Colonic mucosa (tissue), 4 donors: ENCODE measurements around the gene MYH9. TPM values are rescaled to one million over a fixed set of nuclear protein-coding genes. Genes with fewer than 3 reads are reported as not detected.

Experiments used
- DNase-seq: peaks from one replicate; pipeline ENCODE4 v3.0.0-alpha.2; 2020
- H3K27ac ChIP-seq: fragments of 200-600 bp; one replicate; pipeline ENCODE4 v1.8.0; 2021
- H3K27me3 ChIP-seq: fragments of 200-600 bp; one replicate; pipeline ENCODE4 v1.8.0; 2021
- H3K36me3 ChIP-seq: fragments of 200-600 bp; one replicate; pipeline ENCODE4 v1.8.0; 2021
- H3K4me1 ChIP-seq: fragments of 200-600 bp; one replicate; pipeline ENCODE4 v1.8.0; 2021; ENCODE audit warnings: mild to moderate bottlenecking
- H3K4me3 ChIP-seq: fragments of 200-600 bp; one replicate; pipeline ENCODE4 v1.8.0; 2021
- H3K9ac ChIP-seq, 2 donors: one replicate each; pipeline ENCODE4 v1.7.0; 2013; ENCODE audit warnings: control low read depth in 2 of 2, low read depth in 2 of 2, low read length in 2 of 2
- H3K9me3 ChIP-seq: fragments of 200-600 bp; one replicate; pipeline ENCODE4 v1.8.0; 2021
- intact Hi-C: fragments of 100-400 bp; cut with DNase I; formaldehyde crosslinking; loops from one replicate; pipeline ENCODE4 v1.14.1; 2022
- total RNA-seq, 2 donors: library from RNA; stranded (reverse); fragmentation: NEBNext Ultra II Directional in 1 of 2; extraction: Animal tissue kit (Norgen Biotek cat#: 25700) in 1 of 2; gene quantifications; one replicate each; pipeline ENCODE4 v1.2.1, GENCODE V29; 2021
- TF ChIP-seq, protein P1 (sequence below): fragments of 200-600 bp; IDR thresholded peaks from one replicate; pipeline ENCODE4 v1.8.0; 2022; ENCODE audit warnings: antibody characterized with exemption, mild to moderate bottlenecking
- donor health status: healthy.
- donor health status: DM: no; HTN: no; CAD: no.
- donor health status: DM: no; HTN: no; CAD: no.

Gene MYH9
- total RNA-seq, 2 donors from 2014 or later = 711 to 719 TPM

DNA sequence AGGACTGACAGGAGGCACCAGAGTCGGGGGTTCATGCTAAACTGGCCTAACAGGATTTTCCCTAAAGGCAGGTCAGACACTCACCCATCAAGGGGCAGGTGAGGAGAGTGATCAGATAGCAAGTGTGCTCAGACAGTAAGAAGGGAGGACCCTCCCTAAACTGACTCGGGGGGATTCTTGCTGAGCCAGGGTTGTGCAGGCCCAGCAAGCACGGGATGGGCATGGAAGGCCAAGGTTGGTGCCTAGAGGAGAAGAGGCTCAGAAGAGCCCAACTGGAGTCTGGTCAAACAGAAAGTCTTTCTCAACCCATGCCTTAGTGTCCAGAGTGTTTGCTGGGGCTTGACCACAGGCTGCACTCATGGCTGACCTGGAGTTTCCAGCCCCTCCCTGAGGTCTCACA lies 141.0 kb downstream of the MYH9 start:
- no peaks in the 10 kb centered on the region for H3K27me3 ChIP-seq
- no peaks in the 10 kb centered on the region for H3K9me3 ChIP-seq
- no peaks in the 10 kb centered on the region for H3K4me1 ChIP-seq
- TF ChIP-seq, protein P1, sequence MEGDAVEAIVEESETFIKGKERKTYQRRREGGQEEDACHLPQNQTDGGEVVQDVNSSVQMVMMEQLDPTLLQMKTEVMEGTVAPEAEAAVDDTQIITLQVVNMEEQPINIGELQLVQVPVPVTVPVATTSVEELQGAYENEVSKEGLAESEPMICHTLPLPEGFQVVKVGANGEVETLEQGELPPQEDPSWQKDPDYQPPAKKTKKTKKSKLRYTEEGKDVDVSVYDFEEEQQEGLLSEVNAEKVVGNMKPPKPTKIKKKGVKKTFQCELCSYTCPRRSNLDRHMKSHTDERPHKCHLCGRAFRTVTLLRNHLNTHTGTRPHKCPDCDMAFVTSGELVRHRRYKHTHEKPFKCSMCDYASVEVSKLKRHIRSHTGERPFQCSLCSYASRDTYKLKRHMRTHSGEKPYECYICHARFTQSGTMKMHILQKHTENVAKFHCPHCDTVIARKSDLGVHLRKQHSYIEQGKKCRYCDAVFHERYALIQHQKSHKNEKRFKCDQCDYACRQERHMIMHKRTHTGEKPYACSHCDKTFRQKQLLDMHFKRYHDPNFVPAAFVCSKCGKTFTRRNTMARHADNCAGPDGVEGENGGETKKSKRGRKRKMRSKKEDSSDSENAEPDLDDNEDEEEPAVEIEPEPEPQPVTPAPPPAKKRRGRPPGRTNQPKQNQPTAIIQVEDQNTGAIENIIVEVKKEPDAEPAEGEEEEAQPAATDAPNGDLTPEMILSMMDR = no peak
- no peak for DNase-seq
- intact Hi-C loops = no loop called here
- H3K4me3 ChIP-seq = no peak overlapping the region
- H3K36me3 ChIP-seq = no peaks in the 10 kb centered on the region
- no peak overlapping the region for H3K27ac ChIP-seq
- H3K9ac ChIP-seq = no peak overlapping the region

DNA sequence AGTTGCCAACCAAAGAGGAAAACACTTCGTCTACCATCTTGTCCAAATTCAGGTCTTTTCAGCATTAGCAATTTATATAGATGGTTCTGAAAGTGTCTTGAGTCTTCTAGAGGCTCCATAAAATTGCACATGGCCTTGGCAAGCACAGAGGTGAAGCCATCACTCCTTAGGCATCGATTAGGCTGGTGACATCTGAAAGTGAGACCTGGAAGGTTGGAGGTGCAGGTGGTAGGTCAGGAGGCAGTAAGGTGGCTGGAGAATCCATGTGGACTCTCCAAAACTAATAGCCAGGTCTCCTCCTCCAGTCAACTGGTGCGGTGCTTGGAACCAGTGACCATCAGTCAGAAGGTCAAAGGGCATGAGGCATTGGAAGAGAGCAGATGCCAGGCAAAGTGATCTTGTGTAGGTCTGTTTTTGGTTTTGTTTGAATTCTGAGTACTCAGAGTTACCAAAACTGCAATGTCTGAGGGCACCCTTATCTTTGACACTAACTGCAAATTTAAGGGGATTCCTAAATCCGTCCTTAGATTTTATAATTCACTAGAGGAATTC lies 141.9 kb downstream of the MYH9 start:
- DNase-seq = no peak
- TF ChIP-seq, protein P1 = no peak
- intact Hi-C loops = no loop called here

DNA sequence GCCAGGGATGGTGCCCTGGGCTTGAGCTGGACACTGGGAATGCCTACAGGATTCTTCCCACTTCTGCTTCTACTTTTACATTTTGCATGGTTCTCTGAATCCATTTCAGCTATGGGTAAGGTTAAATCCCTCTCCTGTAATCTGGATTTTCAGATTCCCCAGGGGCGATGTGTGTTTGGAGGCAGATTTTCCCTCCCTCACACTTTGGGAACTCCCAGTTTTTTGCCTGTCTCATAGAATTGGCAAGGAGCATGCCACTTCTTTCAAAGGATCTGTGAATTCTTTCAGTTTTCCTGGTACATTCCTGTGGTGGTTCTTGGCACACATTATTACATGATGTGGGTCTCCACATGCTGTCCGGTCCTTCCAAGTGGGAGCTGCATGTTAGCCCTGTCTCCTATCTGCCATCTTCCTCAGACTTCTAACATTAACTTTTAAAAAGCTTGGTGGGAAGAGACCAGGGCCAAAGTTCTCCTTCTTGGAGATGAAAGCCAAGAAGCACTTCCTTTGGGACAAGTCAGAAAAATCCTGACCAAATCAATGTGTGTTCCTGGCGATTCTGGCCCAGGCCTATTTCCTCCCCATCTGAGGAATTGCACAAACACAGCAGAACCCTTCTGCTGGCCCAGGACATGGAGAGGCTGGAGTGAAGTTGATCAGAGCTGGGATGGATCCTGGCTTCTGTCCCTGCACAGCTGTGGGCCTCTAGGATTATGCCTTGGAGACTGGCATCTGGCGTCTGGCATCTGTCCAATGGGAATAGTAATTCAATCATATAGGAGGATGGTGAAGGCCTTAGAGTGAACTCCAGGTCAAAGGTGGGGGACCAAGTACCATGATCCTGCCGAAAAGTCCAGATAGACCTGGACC lies 143.0 kb downstream of the MYH9 start:
- H3K4me1 ChIP-seq = no peaks in the 10 kb centered on the region
- H3K4me3 ChIP-seq = no peak overlapping the region
- no peaks in the 10 kb centered on the region for H3K36me3 ChIP-seq
- intact Hi-C loops = no loop called here
- no peaks in the 10 kb centered on the region for H3K9me3 ChIP-seq
- H3K9ac ChIP-seq = no peak overlapping the region
- H3K27ac ChIP-seq = no peak overlapping the region
- TF ChIP-seq, protein P1 = no peak
- H3K27me3 ChIP-seq = no peaks in the 10 kb centered on the region
- no peak for DNase-seq

More for the DNA sequence above, 141.9 kb downstream of the MYH9 start:
- no peaks in the 10 kb centered on the region for H3K36me3 ChIP-seq
- no peaks in the 10 kb centered on the region for H3K9me3 ChIP-seq
- no peak overlapping the region for H3K9ac ChIP-seq
- no peak overlapping the region for H3K27ac ChIP-seq
- no peaks in the 10 kb centered on the region for H3K27me3 ChIP-seq
- no peak overlapping the region for H3K4me3 ChIP-seq
- H3K4me1 ChIP-seq = no peaks in the 10 kb centered on the region

DNA sequence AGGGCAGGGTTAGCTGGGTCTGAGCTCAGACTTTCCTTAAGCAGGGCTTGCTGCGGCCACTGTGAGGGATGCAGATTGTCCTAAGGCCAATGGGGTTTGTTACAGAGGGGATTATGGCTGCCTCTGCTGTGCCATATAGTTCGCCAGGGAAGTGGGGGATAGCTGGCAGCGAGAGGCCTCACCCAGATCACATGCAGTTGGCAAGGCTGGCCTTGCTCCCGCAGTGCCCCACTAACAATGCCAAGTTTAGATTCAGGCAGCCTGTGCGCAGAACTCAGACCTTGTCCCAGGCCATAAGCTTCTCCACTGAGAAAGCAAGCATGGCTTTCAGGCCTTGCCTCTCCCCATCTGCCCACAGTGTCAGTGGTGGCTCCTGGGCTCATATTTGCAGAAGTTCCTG lies 143.8 kb downstream of the MYH9 start:
- Histone ChIP-seq H3K9ac (no peak overlapping the region), H3K27me3 (no peaks in the 10 kb centered on the region), H3K27ac (no peak overlapping the region), H3K4me3 (no peak overlapping the region), H3K36me3 (no peaks in the 10 kb centered on the region), H3K9me3 (no peaks in the 10 kb centered on the region), H3K4me1 (no peaks in the 10 kb centered on the region)
- intact Hi-C loops = no loop called here
- TF ChIP-seq, protein P1 = no peak
- DNase-seq = no peak

DNA sequence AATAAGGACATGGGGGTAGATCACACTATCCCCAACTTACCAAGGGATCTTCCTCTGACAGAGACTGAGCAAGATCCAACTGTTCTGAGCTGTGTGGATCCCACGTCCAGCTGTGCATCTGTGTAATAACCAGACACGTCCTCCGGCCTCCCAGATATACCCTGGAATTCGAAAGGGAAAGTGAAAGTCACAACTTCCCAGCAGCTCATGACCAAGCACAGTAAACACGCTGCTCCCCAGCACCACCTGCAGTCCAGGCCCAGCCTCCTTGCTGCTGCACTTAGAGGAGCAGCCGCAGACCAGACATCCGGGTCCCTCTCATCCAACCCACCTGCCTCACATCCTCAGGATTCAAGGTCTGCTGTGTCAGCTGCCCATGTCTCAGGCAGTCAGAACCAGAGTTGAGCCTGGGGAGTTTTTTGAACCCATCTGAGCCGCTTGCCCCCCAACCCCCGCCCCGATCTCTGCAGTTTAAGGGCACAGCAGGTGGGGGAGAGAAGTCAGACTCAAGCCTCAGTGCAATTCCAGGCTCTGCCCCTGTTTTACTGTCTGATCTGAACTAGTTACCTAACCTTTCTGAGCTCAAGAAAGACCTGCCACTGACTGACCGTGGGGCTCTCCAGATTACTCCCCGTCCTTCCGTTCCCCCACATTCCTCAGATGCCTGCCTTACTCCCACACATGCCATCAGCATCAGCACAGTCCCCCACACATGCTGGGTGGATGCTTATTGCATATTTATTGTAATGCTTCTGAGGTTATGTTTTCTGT lies 148.2 kb downstream of the MYH9 start, which contains the start of gene APOL2:
TSS of gene APOL2 (minus strand) at position 127 of the 771 bp plus-strand sequence. CDS start 6,365 bp downstream, outside the sequence.
- H3K27ac ChIP-seq = peak within 1 kb of the TSS; percentile 93
- DNase-seq = peak; percentile 93
- intact Hi-C loops = loop anchor here (5.0 kb wide), 1 partner anchor 48 kb away; no protein-coding TSS in a partner anchor

More for the DNA sequence above, 148.2 kb downstream of the MYH9 start, which contains the start of gene APOL2:
- no peaks in the 10 kb centered on the region for H3K36me3 ChIP-seq
- no peaks in the 10 kb centered on the region for H3K9me3 ChIP-seq
- no peaks in the 10 kb centered on the region for H3K27me3 ChIP-seq
- peaks cover 18% of the 10 kb centered on the region for H3K4me1 ChIP-seq
- TF ChIP-seq, protein P1 = peak; percentile 69
- H3K9ac ChIP-seq = peak within 1 kb of the TSS; percentile 78 to 98
- H3K4me3 ChIP-seq = peak within 1 kb of the TSS; percentile 61
